Esophagus squamous epithelium (tissue), 5 donors: ENCODE data around the gene UBE2L5. TPM values are rescaled to one million over a fixed set of nuclear protein-coding genes. Genes with fewer than 3 reads are reported as not detected.
A peak's percentile ranks its signal among the peaks of the same experiment; 100 is the strongest.

Source experiments
- DNase-seq: peaks from one replicate; lab custom pipeline; 2025; lab: John Stamatoyannopoulos, UW
- H3K27ac ChIP-seq, 4 donors: fragments of 200-600 bp; sonication (generic); one replicate each; pipeline ENCODE4 v1.5.1; 2016 to 2019; ENCODE audit warnings: mild to moderate bottlenecking in 1 of 4
- H3K27me3 ChIP-seq, 4 donors: fragments of 200-600 bp; sonication (generic); 1 replicate in 3 of 4; 2 replicates in 1 of 4; pipeline versions ENCODE4 v1.5.1 to v1.6.0; 2017 to 2021; ENCODE audit warnings: antibody characterized with exemption in 1 of 4
- H3K36me3 ChIP-seq, 3 donors: fragments of 200-600 bp; sonication (generic); one replicate each; pipeline ENCODE4 v1.5.1; 2016 to 2019
- H3K4me1 ChIP-seq, 3 donors: fragments of 200-600 bp; sonication (generic); one replicate each; pipeline ENCODE4 v1.5.1; 2017 to 2019
- H3K4me3 ChIP-seq, 4 donors: fragments of 200-600 bp; sonication (generic); 1 replicate in 3 of 4; 2 replicates in 1 of 4; pipeline ENCODE4 v1.5.1; 2016 to 2019; ENCODE audit warnings: mild to moderate bottlenecking in 2 of 4, moderate library complexity in 1 of 4
- H3K9me3 ChIP-seq, 3 donors: fragments of 200-600 bp; sonication (generic); one replicate each; pipeline ENCODE4 v1.5.1; 2016 to 2019
- POLR2A ChIP-seq, 4 donors: fragments of 450-650 bp; IDR thresholded peaks; one replicate each; pipeline ENCODE4 v1.6.1; 2017; ENCODE audit warnings: antibody characterized with exemption in 4 of 4, mild to moderate bottlenecking in 4 of 4, moderate library complexity in 3 of 4
- WGBS, 2 donors: methylation state at CpG; one replicate each; pipeline ENCODE4 v1.1.5; 2018; 5-methylcytosine and 5-hydroxymethylcytosine counted together
- intact Hi-C: fragments of 100-400 bp; cut with DNase I; formaldehyde crosslinking; loops from one replicate; pipeline ENCODE4 v1.15.0; 2022
- total RNA-seq, 4 donors: library from RNA; depleted of rRNA; stranded (reverse); fragments of >200 nt; gene quantifications; one replicate each; pipeline ENCODE4 v1.1.0, GENCODE V29; 2016
- TF ChIP-seq, protein P1 (sequence below), 6 experiments: fragments of 450-650 bp in 4 of 6; fragments of 200-600 bp in 2 of 6; sonication (generic) in 2 of 6; IDR thresholded peaks; one replicate each; pipeline ENCODE4 v1.5.1; 2016 to 2019; ENCODE audit warnings: antibody characterized with exemption in 6 of 6, mild to moderate bottlenecking in 4 of 6, moderate library complexity in 4 of 6
- donor health status: DM: yes; HTN: yes; CAD: no.

UBE2L5 gene
- total RNA-seq, 4 donors from 2014 or later = 0.19 TPM; not detected in 3

DNA sequence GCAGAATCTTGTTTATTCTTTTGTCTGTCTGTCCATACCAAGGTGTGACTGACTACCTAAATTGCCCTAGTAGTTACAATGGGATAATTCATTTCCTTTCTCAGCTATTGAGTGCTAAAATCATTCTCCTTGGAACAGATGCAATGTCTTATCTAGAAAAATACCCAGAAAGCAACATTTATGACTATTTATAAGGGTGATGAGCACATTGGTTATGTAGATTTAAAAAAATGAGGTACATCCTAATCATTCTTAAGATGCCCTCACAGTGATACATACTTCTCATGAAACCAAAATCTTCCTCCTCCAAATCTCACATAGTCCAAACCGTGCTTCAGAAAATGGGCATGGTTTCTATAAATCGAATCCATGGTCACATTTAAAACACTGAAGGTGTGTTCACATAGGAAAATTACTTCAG is 11.6 kb upstream of the UBE2L5 start:
- no peak for TF ChIP-seq POLR2A (IDR thresholded peaks at IDR 0.05)
- TF ChIP-seq, protein P1, sequence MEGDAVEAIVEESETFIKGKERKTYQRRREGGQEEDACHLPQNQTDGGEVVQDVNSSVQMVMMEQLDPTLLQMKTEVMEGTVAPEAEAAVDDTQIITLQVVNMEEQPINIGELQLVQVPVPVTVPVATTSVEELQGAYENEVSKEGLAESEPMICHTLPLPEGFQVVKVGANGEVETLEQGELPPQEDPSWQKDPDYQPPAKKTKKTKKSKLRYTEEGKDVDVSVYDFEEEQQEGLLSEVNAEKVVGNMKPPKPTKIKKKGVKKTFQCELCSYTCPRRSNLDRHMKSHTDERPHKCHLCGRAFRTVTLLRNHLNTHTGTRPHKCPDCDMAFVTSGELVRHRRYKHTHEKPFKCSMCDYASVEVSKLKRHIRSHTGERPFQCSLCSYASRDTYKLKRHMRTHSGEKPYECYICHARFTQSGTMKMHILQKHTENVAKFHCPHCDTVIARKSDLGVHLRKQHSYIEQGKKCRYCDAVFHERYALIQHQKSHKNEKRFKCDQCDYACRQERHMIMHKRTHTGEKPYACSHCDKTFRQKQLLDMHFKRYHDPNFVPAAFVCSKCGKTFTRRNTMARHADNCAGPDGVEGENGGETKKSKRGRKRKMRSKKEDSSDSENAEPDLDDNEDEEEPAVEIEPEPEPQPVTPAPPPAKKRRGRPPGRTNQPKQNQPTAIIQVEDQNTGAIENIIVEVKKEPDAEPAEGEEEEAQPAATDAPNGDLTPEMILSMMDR (IDR thresholded peaks at IDR 0.05) = no peak

DNA sequence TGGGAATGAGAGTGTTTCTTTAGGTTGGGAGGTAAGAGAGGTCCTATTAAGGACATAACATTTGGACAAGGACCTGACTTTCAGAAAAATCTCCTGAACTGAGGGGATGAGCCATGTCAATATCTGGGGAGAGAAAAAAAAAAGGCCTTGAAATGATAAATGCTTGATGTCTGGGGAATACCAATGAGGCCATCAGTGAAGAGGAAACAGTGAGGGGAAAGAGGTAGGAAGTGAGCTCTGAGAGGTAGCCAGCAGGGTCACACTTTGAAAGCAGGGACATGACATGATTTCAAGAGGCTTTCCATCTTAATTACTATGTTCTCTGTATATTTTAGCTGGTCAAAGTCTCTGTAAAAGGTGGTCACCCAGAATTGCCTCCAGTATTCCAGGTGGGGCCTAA is 9.9 kb upstream of the UBE2L5 start:
- Histone ChIP-seq H3K9me3 (no peaks in the 10 kb centered on the region), H3K4me1 (peaks cover 4 to 32% (median 19%) of the 10 kb centered on the region in 3 donors), H3K27ac (no peak overlapping the region), H3K36me3 (no peaks in the 10 kb centered on the region), H3K27me3 (no peaks in the 10 kb centered on the region), H3K4me3 (no peak overlapping the region)
- intact Hi-C loops = no loop called here
- TF ChIP-seq, protein P1 (IDR thresholded peaks at IDR 0.05) = no peak
- TF ChIP-seq POLR2A (IDR thresholded peaks at IDR 0.05) = no peak
- DNase-seq = no peak

More for the DNA sequence above, 11.6 kb upstream of the UBE2L5 start:
- Histone ChIP-seq H3K27ac (peak overlapping the region in 3 of 4 donors; percentile 84 to 92 (median 89)), H3K27me3 (no peaks in the 10 kb centered on the region), H3K4me3 (no peak overlapping the region), H3K4me1 (peaks cover 4 to 49% (median 19%) of the 10 kb centered on the region in 3 donors), H3K9me3 (no peaks in the 10 kb centered on the region), H3K36me3 (no peaks in the 10 kb centered on the region)
- 85 to 92% methylated on average over 2 of the region's 2 CpGs for WGBS, 2 donors
- no peak for DNase-seq
- intact Hi-C loops = no loop called here

DNA sequence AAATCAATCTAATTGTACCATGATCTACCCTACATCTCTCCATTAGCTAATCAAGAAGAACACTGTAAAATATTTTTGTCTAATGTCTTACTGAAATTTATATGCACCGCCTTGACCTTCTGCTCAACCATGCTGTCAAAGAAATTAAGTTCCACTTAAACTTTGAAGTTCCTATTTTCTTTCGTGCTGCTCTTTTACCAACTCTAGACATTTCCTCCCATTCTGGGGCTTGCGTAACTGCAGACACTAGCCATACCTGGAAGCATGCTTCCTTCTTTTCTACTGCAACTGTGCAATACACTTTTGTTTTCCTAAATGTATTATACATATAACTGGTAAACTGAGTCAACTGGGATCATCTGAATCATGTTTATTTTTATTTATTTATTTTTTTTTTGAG is 8.5 kb upstream of the UBE2L5 start:
- DNase-seq = no peak
- H3K9me3 ChIP-seq = no peaks in the 10 kb centered on the region
- no peaks in the 10 kb centered on the region for H3K36me3 ChIP-seq
- no peak overlapping the region for H3K27ac ChIP-seq
- TF ChIP-seq POLR2A (IDR thresholded peaks at IDR 0.05) = no peak
- TF ChIP-seq, protein P1 (IDR thresholded peaks at IDR 0.05) = no peak
- H3K27me3 ChIP-seq = no peaks in the 10 kb centered on the region
- intact Hi-C loops = no loop called here
- 81 to 88% methylated on average over 2 of the region's 3 CpGs for WGBS, 2 donors
- peaks cover 0 to 30% (median 16%) of the 10 kb centered on the region in 3 donors for H3K4me1 ChIP-seq
- no peak overlapping the region for H3K4me3 ChIP-seq

DNA sequence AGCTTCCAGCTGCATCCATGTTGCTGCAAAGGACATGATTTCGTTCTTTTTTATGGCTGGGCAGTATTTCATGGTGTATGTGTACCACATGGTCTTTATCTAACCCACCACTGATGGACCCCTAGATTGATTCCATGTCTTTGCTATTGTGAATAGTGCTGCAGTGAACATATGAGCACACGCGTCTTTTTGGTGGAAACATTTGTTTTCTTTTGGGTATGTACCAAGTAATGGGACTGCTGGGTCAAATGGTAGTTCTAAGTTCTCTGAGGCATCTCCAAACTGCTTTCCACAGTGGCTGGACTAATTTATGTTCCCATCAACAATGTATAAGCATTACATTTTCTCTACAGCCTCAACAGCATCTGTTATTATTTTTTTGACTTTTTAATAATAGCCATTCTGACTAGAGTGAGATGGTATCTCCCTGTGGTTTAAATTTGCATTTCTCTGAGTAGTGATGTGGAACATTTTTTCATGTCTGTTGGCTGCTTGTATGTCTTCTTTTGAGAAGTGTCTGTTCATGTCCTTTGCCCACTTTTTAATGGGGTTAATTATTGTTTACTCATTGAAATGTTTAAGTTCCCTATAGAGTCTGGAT is 6.8 kb upstream of the UBE2L5 start:
- H3K27ac ChIP-seq = no peak overlapping the region
- no peaks in the 10 kb centered on the region for H3K9me3 ChIP-seq
- TF ChIP-seq, protein P1 (IDR thresholded peaks at IDR 0.05) = no peak
- no peak for TF ChIP-seq POLR2A (IDR thresholded peaks at IDR 0.05)
- H3K27me3 ChIP-seq = no peaks in the 10 kb centered on the region
- peaks cover 0 to 27% (median 11%) of the 10 kb centered on the region in 3 donors for H3K4me1 ChIP-seq
- H3K36me3 ChIP-seq = no peaks in the 10 kb centered on the region
- H3K4me3 ChIP-seq = no peak overlapping the region
- no peak for DNase-seq
- intact Hi-C loops = no loop called here
- 71 to 83% methylated on average over 3 of the region's 3 CpGs for WGBS, 2 donors

DNA sequence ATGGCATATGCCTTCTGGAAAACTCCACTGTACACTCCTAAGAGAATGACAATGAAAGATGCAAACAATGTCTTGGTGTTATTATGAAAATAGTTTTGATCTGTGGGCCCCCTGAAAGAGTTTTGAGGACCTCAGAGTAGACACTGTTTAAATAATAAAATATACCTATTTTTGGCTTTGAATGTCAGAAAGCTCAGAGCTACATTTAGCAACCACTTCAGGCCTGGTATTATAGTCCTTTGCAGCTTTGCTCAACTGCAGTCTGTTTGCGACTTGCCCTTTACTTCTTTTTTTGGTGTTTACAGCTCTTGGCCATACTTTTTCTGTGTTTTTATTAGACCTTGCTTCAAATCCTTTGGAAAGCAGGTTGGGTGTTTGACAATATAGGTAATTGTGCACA is 5.8 kb upstream of the UBE2L5 start:
- Histone ChIP-seq H3K27me3 (no peaks in the 10 kb centered on the region), H3K4me1 (peaks cover 0 to 36% (median 18%) of the 10 kb centered on the region in 3 donors), H3K27ac (no peak overlapping the region), H3K4me3 (no peak overlapping the region), H3K36me3 (no peaks in the 10 kb centered on the region), H3K9me3 (no peaks in the 10 kb centered on the region)
- 94 to 95% methylated on average over 1 of the region's 1 CpG for WGBS, 2 donors
- no peak for DNase-seq
- intact Hi-C loops = no loop called here
- no peak for TF ChIP-seq POLR2A (IDR thresholded peaks at IDR 0.05)
- TF ChIP-seq, protein P1 (IDR thresholded peaks at IDR 0.05) = no peak
